Pancreas (tissue), 10 donors: ENCODE data around the gene SH3BP4. TPM values are rescaled to one million over a fixed set of nuclear protein-coding genes. Genes with fewer than 3 reads are reported as not detected.

Experiments used
- ATAC-seq, 4 donors: fragments of 200-7000 bp; cut with Tn5 transposase; one replicate each; pipeline versions ENCODE4 v1.8.0 to v1.9.1; 2020; ENCODE audit warnings: mild to moderate bottlenecking in 4 of 4, moderate library complexity in 4 of 4
- DNase-seq, 6 donors: peaks; one replicate each; pipeline ENCODE4 v3.0.0-alpha.2; 2020
- FAIRE-seq: peaks from 2 replicates; lab custom pipeline; 2012; peaks lifted over from hg19 to GRCh38; lab: Jason Lieb, UNC
- H3K27ac ChIP-seq, 4 donors: fragments of 200-600 bp; sonication (generic); 1 replicate in 3 of 4; 2 replicates in 1 of 4; pipeline versions ENCODE4 v1.5.0 to v1.8.0; 2020
- H3K27me3 ChIP-seq, 4 donors: fragments of 200-600 bp; one replicate each; pipeline ENCODE4 v1.8.0; 2021
- H3K36me3 ChIP-seq, 3 donors: fragments of 200-600 bp; sonication (generic) in 1 of 3; one replicate each; pipeline versions ENCODE4 v1.5.0 to v1.8.0; 2020 to 2021
- H3K4me1 ChIP-seq, 3 donors: fragments of 200-600 bp; one replicate each; pipeline ENCODE4 v1.8.0; 2021
- H3K4me3 ChIP-seq, 4 donors: fragments of 200-600 bp; sonication (generic) in 2 of 4; one replicate each; pipeline versions ENCODE4 v1.5.0 to v1.8.0; 2020 to 2021
- H3K9me3 ChIP-seq, 4 donors: fragments of 200-600 bp; one replicate each; pipeline ENCODE4 v1.8.0; 2021
- CTCF ChIP-seq, 4 donors: fragments of 200-600 bp; sonication (generic) in 3 of 4; IDR thresholded peaks; one replicate each; pipeline versions ENCODE4 v1.5.0 to v1.8.0; 2021; ENCODE audit warnings: antibody characterized with exemption in 4 of 4
- WGBS, 2 donors: extraction: QIAGEN DNeasy Blood & Tissue Kit; methylation state at CpG; one replicate each; pipeline ENCODE4 v1.1.7; 2013; 5-methylcytosine and 5-hydroxymethylcytosine counted together
- intact Hi-C, 3 donors: fragments of 100-400 bp; cut with DNase I; formaldehyde crosslinking; loops; one replicate each; pipeline versions ENCODE4 v1.11.1 to v1.14.2; 2022
- polyA plus RNA-seq, 2 donors: library from polyadenylated mRNA; stranded (reverse); fragments of 200-250 nt; gene quantifications; one replicate each; pipeline ENCODE4 v1.2.3, GENCODE V29; 2013
- total RNA-seq, 6 donors: library from RNA; stranded (reverse); fragmentation: NEBNext Ultra II Directional in 4 of 6; extraction: Animal tissue kit (Norgen Biotek cat#: 25700) in 4 of 6; gene quantifications; one replicate each; pipeline versions ENCODE4 v1.2.1 to v1.2.4, GENCODE V29; 2021 to 2023
- donor health status: healthy with polysubstance abuse.
- donor health status: DM: no; HTN: no; CAD: no; lungs with moderate emphysema.
- donor health status: DM: no; HTN: no; CAD: no.
- donor health status: control.
- donor health status: control.
- donor health status: Bipolar disorder and iron deficiency.
- donor health status: DM: yes; HTN: yes; CAD: no.
- donor health status: DM: no; HTN: no; CAD: no.
- donor health status: DM: no; HTN: no; CAD: no.
- donor health status: DM: yes; HTN: yes; CAD: no.

SH3BP4 gene
- total and polyA plus RNA-seq, 8 donors = 20.5 to 99.7 (median 62.8) TPM

GRCh38 chr2:235082578-235083338, 130.9 kb downstream of the SH3BP4 start:
- 75% methylated on average over 8 of the region's 8 CpGs for WGBS, 2 donors
- no peak overlapping the region for H3K27ac ChIP-seq
- no peak overlapping the region for H3K4me3 ChIP-seq
- H3K4me1 ChIP-seq = no peaks in the 10 kb centered on the region
- intact Hi-C loops = no loop called here
- FAIRE-seq (no peak), ATAC-seq (no peak), DNase-seq (no peak)
- H3K27me3 ChIP-seq = no peaks in the 10 kb centered on the region
- no peaks in the 10 kb centered on the region for H3K9me3 ChIP-seq
- no peak for TF ChIP-seq CTCF (IDR thresholded peaks at IDR 0.05)
- H3K36me3 ChIP-seq = no peaks in the 10 kb centered on the region

GRCh38 chr2:235083822-235084221, 132.0 kb downstream of the SH3BP4 start:
- Histone ChIP-seq H3K36me3 (no peaks in the 10 kb centered on the region), H3K4me3 (no peak overlapping the region), H3K27me3 (no peaks in the 10 kb centered on the region), H3K4me1 (no peaks in the 10 kb centered on the region), H3K27ac (no peak overlapping the region), H3K9me3 (no peaks in the 10 kb centered on the region)
- TF ChIP-seq CTCF (IDR thresholded peaks at IDR 0.05) = no peak
- WGBS, 2 donors = 67 to 72% methylated on average over 3 of the region's 3 CpGs
- intact Hi-C loops = no loop called here
- DNase-seq = no peak
- ATAC-seq = peak in 1 of 4 donors; percentile 28
- FAIRE-seq = no peak

GRCh38 chr2:235084424-235084823, 132.6 kb downstream of the SH3BP4 start:
- Histone ChIP-seq H3K4me1 (no peaks in the 10 kb centered on the region), H3K27me3 (no peaks in the 10 kb centered on the region), H3K4me3 (no peak overlapping the region), H3K9me3 (no peaks in the 10 kb centered on the region), H3K27ac (no peak overlapping the region), H3K36me3 (no peaks in the 10 kb centered on the region)
- WGBS, 2 donors = 91 to 92% methylated on average over 5 of the region's 5 CpGs
- FAIRE-seq = no peak
- intact Hi-C loops = no loop called here
- no peak for TF ChIP-seq CTCF (IDR thresholded peaks at IDR 0.05)
- ATAC-seq = no peak
- DNase-seq = no peak

GRCh38 chr2:235085476-235085875, 133.7 kb downstream of the SH3BP4 start:
- H3K27ac ChIP-seq = no peak overlapping the region
- no peak for FAIRE-seq
- no peak for DNase-seq
- 64 to 67% methylated on average over 1 of the region's 1 CpG for WGBS, 2 donors
- H3K4me3 ChIP-seq = no peak overlapping the region
- H3K36me3 ChIP-seq = no peaks in the 10 kb centered on the region
- H3K27me3 ChIP-seq = no peaks in the 10 kb centered on the region
- no peaks in the 10 kb centered on the region for H3K4me1 ChIP-seq
- intact Hi-C loops = no loop called here
- TF ChIP-seq CTCF (IDR thresholded peaks at IDR 0.05) = no peak
- H3K9me3 ChIP-seq = no peaks in the 10 kb centered on the region
- no peak for ATAC-seq

GRCh38 chr2:235086481-235087184, 134.8 kb downstream of the SH3BP4 start:
- Histone ChIP-seq H3K9me3 (no peaks in the 10 kb centered on the region), H3K27me3 (no peaks in the 10 kb centered on the region), H3K4me3 (no peak overlapping the region), H3K27ac (no peak overlapping the region), H3K4me1 (no peaks in the 10 kb centered on the region), H3K36me3 (no peaks in the 10 kb centered on the region)
- TF ChIP-seq CTCF (IDR thresholded peaks at IDR 0.05) = no peak
- ATAC-seq (no peak), FAIRE-seq (no peak), DNase-seq (no peak)
- 83 to 87% methylated on average over 15 of the region's 15 CpGs for WGBS, 2 donors
- intact Hi-C loops = no loop called here
